ENCODE data around the gene TAS1R1.

TAS1R1 gene

GRCh38 chr1:6521536-6521935 lies 33.6 kb upstream of the TAS1R1 start:
- H2AK5ac ChIP-seq (ENCODE audit: low read depth, low read length) = no peak overlapping the region
- no peak overlapping the region for H3K4me3 ChIP-seq (ENCODE audit: low read length in 2 of 2)
- H2BK15ac ChIP-seq (ENCODE audit: low read length) = no peak overlapping the region
- H3K36me3 ChIP-seq (replicated peaks in 1 of 2; ENCODE audit: control insufficient read depth in 2 of 2, insufficient read depth in 2 of 2, low read length in 2 of 2) = peaks cover 11 to 25% of the 10 kb centered on the region in 2 donors
- H3K27ac ChIP-seq (replicated peaks; ENCODE audit: low read length) = no peak overlapping the region
- no peak overlapping the region for H2BK120ac ChIP-seq (ENCODE audit: low read depth, low read length)
- no peak overlapping the region for H3K4me2 ChIP-seq (ENCODE audit: insufficient read depth, low read length, poor library complexity, severe bottlenecking)
- H4K91ac ChIP-seq (ENCODE audit: low read depth, low read length, poor library complexity) = no peak overlapping the region
- H3K79me1 ChIP-seq (ENCODE audit: low read depth, low read length) = no peaks in the 10 kb centered on the region
- no peak overlapping the region for H2AFZ ChIP-seq (ENCODE audit: low read length)
- H3K14ac ChIP-seq (ENCODE audit: low read length) = no peak overlapping the region
- no peaks in the 10 kb centered on the region for H3K27me3 ChIP-seq (ENCODE audit: control insufficient read depth in 3 of 3, insufficient read depth in 3 of 3, low read depth in 1 of 3, low read length in 3 of 3)
- no peak overlapping the region for H2BK5ac ChIP-seq (ENCODE audit: low read length)
- H3K9me3 ChIP-seq (replicated peaks in 1 of 2; ENCODE audit: control insufficient read depth in 2 of 2, insufficient read depth in 1 of 2, low read depth in 1 of 2, low read length in 2 of 2) = no peaks in the 10 kb centered on the region
- no peak overlapping the region for H4K8ac ChIP-seq (ENCODE audit: low read depth, low read length)
- no peak overlapping the region for H3K9ac ChIP-seq (ENCODE audit: low read depth, low read length, poor library complexity)
- WGBS, 2 donors (ENCODE audit: extremely low coverage in 2 of 2, insufficient read length in 2 of 2, insufficient replicate concordance in 1 of 2) = no CpG with 5 or more reads among the region's 5 CpGs
- H3K4ac ChIP-seq (ENCODE audit: low read length) = no peak overlapping the region
- no peak overlapping the region for H3K18ac ChIP-seq (ENCODE audit: low read length)
- H2BK12ac ChIP-seq (ENCODE audit: low read length) = no peak overlapping the region
- no peak overlapping the region for H3K23ac ChIP-seq (ENCODE audit: low read depth, low read length, poor library complexity)
- H3K4me1 ChIP-seq (ENCODE audit: control insufficient read depth in 2 of 2, insufficient read depth in 1 of 2, low read depth in 1 of 2, low read length in 2 of 2) = peaks cover 14 to 18% of the 10 kb centered on the region in 2 donors
- no peak for DNase-seq (ENCODE audit: low spot score)

DNA sequence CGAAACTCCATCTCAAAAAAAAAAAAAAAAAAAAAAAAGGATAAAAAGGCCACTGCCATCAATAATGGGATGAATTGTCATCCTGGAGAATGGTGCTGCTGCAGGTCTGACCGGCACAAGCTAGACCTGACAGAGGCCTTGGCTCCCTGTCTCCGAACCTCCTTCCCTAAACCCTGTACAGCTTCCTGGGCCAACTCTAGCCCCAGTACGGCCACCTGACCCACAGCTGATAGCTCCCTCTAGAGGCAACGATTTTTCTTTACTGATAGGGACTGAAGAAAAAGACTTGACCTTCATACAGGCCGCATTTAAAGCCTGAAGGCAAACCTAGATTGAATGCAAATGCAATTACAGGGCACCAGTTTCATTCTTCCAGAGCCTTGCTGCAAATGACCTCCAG lies 31.5 kb upstream of the TAS1R1 start:
- Histone ChIP-seq H2BK120ac (ENCODE audit: low read depth, low read length) (no peak overlapping the region), H3K18ac (ENCODE audit: low read length) (no peak overlapping the region), H4K8ac (ENCODE audit: low read depth, low read length) (no peak overlapping the region), H4K91ac (ENCODE audit: low read depth, low read length, poor library complexity) (no peak overlapping the region), H3K9ac (ENCODE audit: low read depth, low read length, poor library complexity) (no peak overlapping the region), H3K4me2 (ENCODE audit: insufficient read depth, low read length, poor library complexity, severe bottlenecking) (no peak overlapping the region), H3K4ac (ENCODE audit: low read length) (no peak overlapping the region), H3K4me3 (ENCODE audit: low read length in 2 of 2) (no peak overlapping the region), H3K23ac (ENCODE audit: low read depth, low read length, poor library complexity) (no peak overlapping the region), H2BK12ac (ENCODE audit: low read length) (no peak overlapping the region), H3K27ac (replicated peaks; ENCODE audit: low read length) (no peak overlapping the region), H3K79me1 (ENCODE audit: low read depth, low read length) (peaks cover 2% of the 10 kb centered on the region), H3K14ac (ENCODE audit: low read length) (no peak overlapping the region), H2BK15ac (ENCODE audit: low read length) (no peak overlapping the region), H3K27me3 (ENCODE audit: control insufficient read depth in 3 of 3, insufficient read depth in 3 of 3, low read depth in 1 of 3, low read length in 3 of 3) (no peaks in the 10 kb centered on the region), H3K9me3 (replicated peaks in 1 of 2; ENCODE audit: control insufficient read depth in 2 of 2, insufficient read depth in 1 of 2, low read depth in 1 of 2, low read length in 2 of 2) (no peaks in the 10 kb centered on the region), H2AFZ (ENCODE audit: low read length) (no peak overlapping the region), H2BK5ac (ENCODE audit: low read length) (no peak overlapping the region), H3K36me3 (replicated peaks in 1 of 2; ENCODE audit: control insufficient read depth in 2 of 2, insufficient read depth in 2 of 2, low read length in 2 of 2) (peaks cover 18 to 41% of the 10 kb centered on the region in 2 donors), H2AK5ac (ENCODE audit: low read depth, low read length) (no peak overlapping the region), H3K4me1 (ENCODE audit: control insufficient read depth in 2 of 2, insufficient read depth in 1 of 2, low read depth in 1 of 2, low read length in 2 of 2) (peaks cover 14 to 18% of the 10 kb centered on the region in 2 donors)
- no peak for DNase-seq (ENCODE audit: low spot score)
- WGBS, 2 donors (ENCODE audit: extremely low coverage in 2 of 2, insufficient read length in 2 of 2, insufficient replicate concordance in 1 of 2) = no CpG with 5 or more reads among the region's 6 CpGs

DNA sequence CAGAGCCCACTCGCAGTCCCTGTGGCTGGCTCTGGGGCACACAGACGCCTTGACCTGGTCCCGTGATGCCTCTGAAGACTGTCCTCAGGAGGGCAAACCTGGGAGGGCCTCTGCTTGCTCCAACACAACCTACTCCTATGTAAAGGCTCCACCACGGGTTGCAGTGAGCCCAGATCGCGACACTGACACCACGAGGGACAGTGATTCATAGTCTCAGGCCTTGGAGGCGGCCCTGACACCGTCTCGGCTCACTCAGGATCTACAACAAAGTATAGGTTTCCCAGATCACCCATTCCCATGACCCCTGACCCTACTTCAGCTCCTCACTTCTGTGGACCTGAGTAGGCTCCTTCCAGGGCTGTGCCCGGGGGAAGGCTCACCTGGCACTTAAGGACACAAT lies 28.8 kb upstream of the TAS1R1 start:
- H4K91ac ChIP-seq (ENCODE audit: low read depth, low read length, poor library complexity) = no peak overlapping the region
- H3K79me1 ChIP-seq (ENCODE audit: low read depth, low read length) = peaks cover 2% of the 10 kb centered on the region
- no peak overlapping the region for H3K4me3 ChIP-seq (ENCODE audit: low read length in 2 of 2)
- H2BK120ac ChIP-seq (ENCODE audit: low read depth, low read length) = no peak overlapping the region
- no peak for DNase-seq (ENCODE audit: low spot score)
- H3K14ac ChIP-seq (ENCODE audit: low read length) = no peak overlapping the region
- no peak overlapping the region for H2AK5ac ChIP-seq (ENCODE audit: low read depth, low read length)
- WGBS, 2 donors (ENCODE audit: extremely low coverage in 2 of 2, insufficient read length in 2 of 2, insufficient replicate concordance in 1 of 2) = no CpG with 5 or more reads among the region's 11 CpGs
- no peak overlapping the region for H2BK12ac ChIP-seq (ENCODE audit: low read length)
- peak overlapping the region; percentile 1 for H3K9ac ChIP-seq (ENCODE audit: low read depth, low read length, poor library complexity)
- no peak overlapping the region for H4K8ac ChIP-seq (ENCODE audit: low read depth, low read length)
- no peak overlapping the region for H3K27ac ChIP-seq (replicated peaks; ENCODE audit: low read length)
- H2BK15ac ChIP-seq (ENCODE audit: low read length) = no peak overlapping the region
- peaks cover 27 to 60% of the 10 kb centered on the region in 2 donors for H3K36me3 ChIP-seq (replicated peaks in 1 of 2; ENCODE audit: control insufficient read depth in 2 of 2, insufficient read depth in 2 of 2, low read length in 2 of 2)
- no peak overlapping the region for H2AFZ ChIP-seq (ENCODE audit: low read length)
- H2BK5ac ChIP-seq (ENCODE audit: low read length) = no peak overlapping the region
- H3K4me2 ChIP-seq (ENCODE audit: insufficient read depth, low read length, poor library complexity, severe bottlenecking) = no peak overlapping the region
- no peak overlapping the region for H3K18ac ChIP-seq (ENCODE audit: low read length)
- H3K4me1 ChIP-seq (ENCODE audit: control insufficient read depth in 2 of 2, insufficient read depth in 1 of 2, low read depth in 1 of 2, low read length in 2 of 2) = no peaks in the 10 kb centered on the region
- peaks cover 0 to 2% of the 10 kb centered on the region in 2 donors for H3K9me3 ChIP-seq (replicated peaks in 1 of 2; ENCODE audit: control insufficient read depth in 2 of 2, insufficient read depth in 1 of 2, low read depth in 1 of 2, low read length in 2 of 2)
- no peaks in the 10 kb centered on the region for H3K27me3 ChIP-seq (ENCODE audit: control insufficient read depth in 3 of 3, insufficient read depth in 3 of 3, low read depth in 1 of 3, low read length in 3 of 3)
- H3K4ac ChIP-seq (ENCODE audit: low read length) = no peak overlapping the region
- H3K23ac ChIP-seq (ENCODE audit: low read depth, low read length, poor library complexity) = peak overlapping the region; percentile 43

DNA sequence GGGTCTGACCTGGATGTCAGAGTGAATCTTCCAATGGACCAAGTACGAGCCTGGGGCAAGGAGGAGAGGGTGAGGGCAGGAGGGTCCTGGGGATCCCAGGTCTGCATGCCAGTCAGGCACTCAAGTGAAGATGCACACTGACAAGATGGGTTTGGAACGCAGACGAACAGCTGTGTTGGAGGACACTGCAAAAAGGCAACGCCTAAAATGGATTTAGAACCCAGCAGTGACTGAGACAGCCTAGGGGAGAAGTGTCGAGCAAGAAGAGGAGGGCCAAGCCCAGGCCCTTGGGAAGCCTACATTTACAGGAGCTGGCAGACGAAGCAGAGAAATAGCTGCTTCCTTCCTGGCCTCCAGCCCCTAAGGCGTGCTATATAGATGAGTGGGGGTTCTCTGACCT lies 26.6 kb upstream of the TAS1R1 start:
- Histone ChIP-seq H3K14ac (ENCODE audit: low read length) (no peak overlapping the region), H2BK5ac (ENCODE audit: low read length) (no peak overlapping the region), H2AK5ac (ENCODE audit: low read depth, low read length) (no peak overlapping the region), H3K36me3 (replicated peaks in 1 of 2; ENCODE audit: control insufficient read depth in 2 of 2, insufficient read depth in 2 of 2, low read length in 2 of 2) (peaks cover 43 to 82% of the 10 kb centered on the region in 2 donors), H3K27me3 (ENCODE audit: control insufficient read depth in 3 of 3, insufficient read depth in 3 of 3, low read depth in 1 of 3, low read length in 3 of 3) (no peaks in the 10 kb centered on the region), H2BK120ac (ENCODE audit: low read depth, low read length) (no peak overlapping the region), H3K18ac (ENCODE audit: low read length) (no peak overlapping the region), H2AFZ (ENCODE audit: low read length) (no peak overlapping the region), H4K91ac (ENCODE audit: low read depth, low read length, poor library complexity) (no peak overlapping the region), H3K9ac (ENCODE audit: low read depth, low read length, poor library complexity) (no peak overlapping the region), H2BK15ac (ENCODE audit: low read length) (no peak overlapping the region), H3K79me1 (ENCODE audit: low read depth, low read length) (peaks cover 2% of the 10 kb centered on the region), H3K4me1 (ENCODE audit: control insufficient read depth in 2 of 2, insufficient read depth in 1 of 2, low read depth in 1 of 2, low read length in 2 of 2) (no peaks in the 10 kb centered on the region), H3K23ac (ENCODE audit: low read depth, low read length, poor library complexity) (no peak overlapping the region), H3K4me2 (ENCODE audit: insufficient read depth, low read length, poor library complexity, severe bottlenecking) (no peak overlapping the region), H4K8ac (ENCODE audit: low read depth, low read length) (no peak overlapping the region), H3K27ac (replicated peaks; ENCODE audit: low read length) (no peak overlapping the region), H3K9me3 (replicated peaks in 1 of 2; ENCODE audit: control insufficient read depth in 2 of 2, insufficient read depth in 1 of 2, low read depth in 1 of 2, low read length in 2 of 2) (peaks cover 0 to 2% of the 10 kb centered on the region in 2 donors), H3K4ac (ENCODE audit: low read length) (no peak overlapping the region), H3K4me3 (ENCODE audit: low read length in 2 of 2) (peak overlapping the region in 1 of 2 donors; percentile 45), H2BK12ac (ENCODE audit: low read length) (no peak overlapping the region)
- no peak for DNase-seq (ENCODE audit: low spot score)
- no CpG with 5 or more reads among the region's 7 CpGs for WGBS, 2 donors (ENCODE audit: extremely low coverage in 2 of 2, insufficient read length in 2 of 2, insufficient replicate concordance in 1 of 2)

Measured in neuronal stem cell (in vitro differentiated cells).